Activated T-cell treated with anti-CD3 and anti-CD28 coated beads, Interleukin-2, amount 50 U/mL, for 48 hours (primary cell): ENCODE measurements around the gene NPBWR2.

Source experiments
- DNase-seq, 2 experiments: peaks; one replicate each; pipeline ENCODE4 v3.0.0-alpha.2; 2020

Gene NPBWR2

DNA sequence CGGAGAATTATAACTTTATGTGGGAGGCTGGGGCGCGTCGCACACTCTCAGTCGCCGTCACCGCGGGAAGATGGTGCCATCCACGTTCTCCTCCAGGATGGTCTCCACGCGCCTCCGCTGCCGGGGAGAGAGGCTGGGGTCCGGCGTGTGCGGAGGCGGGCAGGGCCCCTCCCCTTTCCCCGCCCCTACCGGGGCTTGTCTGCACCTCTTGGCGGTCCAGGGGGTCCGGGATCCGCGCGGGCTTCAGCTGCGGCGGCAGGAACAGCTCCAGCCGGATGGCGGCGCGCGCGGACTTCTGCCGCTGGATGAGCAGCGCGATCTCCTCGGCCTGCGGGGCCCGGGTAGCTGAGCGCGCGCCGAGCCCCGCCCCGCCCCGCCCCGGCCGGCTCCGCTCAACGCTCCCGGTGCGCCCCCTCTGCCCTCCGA, 24.0 kb downstream of the NPBWR2 start:
- peak; percentile 78 to 85 for DNase-seq

DNA sequence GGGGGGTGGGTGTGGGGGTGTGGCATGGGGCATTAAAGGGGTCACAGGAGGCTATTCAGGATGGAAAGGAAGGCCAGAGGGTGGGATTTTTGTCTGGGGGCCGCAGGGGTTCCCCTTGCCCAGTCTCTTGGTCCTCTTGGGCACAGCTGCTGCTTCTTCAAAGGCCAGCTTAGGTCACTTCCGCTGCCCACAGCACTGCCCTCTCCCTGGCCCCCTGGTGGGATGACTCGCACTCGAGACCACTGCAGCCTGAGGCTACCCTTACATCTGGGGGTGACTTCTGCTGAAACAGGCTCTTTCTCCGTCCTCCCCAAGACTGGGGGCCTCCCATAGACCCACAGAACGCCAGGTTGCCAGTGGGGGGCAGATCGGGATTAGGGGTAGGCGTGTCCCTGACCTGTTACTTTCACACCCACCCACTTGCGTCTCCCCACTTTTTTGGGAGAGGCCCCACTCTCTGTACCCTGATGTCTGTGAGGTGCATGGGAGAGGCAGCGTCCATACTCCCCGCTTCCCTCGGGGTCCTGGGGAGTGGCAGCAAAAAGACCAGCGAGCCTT, 24.5 kb downstream of the NPBWR2 start:
- no peak for DNase-seq

DNA sequence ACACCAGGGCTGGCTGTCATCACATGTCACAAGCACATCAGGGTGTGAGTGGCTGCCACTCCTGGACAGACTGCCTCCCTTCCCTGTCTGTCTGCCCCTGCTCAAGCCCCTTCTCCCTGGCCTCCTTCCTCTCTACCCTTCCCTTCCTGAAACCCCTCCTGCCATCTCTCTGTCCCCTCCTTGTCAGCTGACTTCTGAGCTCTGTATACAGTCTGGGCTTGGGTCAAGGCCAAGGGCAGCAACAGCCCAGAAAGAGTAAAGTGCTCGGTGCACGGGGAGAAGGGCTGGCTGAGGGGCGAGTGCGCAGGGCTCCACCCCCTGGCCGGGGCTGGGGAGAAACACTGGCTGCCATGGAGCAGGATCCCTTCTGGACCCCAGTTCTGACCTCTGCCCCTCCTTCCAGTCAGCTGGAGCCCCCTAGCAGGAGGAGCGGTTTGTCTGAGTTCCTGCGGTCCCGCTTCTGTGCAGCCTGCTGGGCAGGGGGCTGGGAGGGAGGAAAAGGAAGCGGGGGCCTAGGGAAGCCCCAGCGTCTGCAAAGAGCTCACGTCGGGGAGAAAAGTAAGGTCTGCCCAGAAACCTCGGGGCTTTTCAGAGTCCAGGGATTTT, 25.1 kb downstream of the NPBWR2 start:
- no peak for DNase-seq

DNA sequence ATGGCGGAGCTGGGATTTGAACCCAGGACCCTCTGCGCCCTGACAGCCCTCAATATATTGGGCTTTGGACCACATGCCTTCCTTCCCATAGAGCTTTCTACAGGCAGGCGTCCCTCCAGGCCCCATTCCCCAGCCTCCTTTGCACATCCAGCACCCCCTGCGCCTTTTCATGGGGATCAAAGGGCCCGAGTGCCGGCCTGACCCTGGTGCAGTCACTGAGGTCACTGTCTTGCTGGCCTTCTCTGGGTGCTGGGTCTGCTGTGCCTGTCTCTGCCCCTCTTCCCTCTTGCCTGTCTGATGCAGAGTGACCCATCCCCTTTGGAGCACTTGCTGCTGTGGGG, 25.8 kb downstream of the NPBWR2 start:
- no peak for DNase-seq

DNA sequence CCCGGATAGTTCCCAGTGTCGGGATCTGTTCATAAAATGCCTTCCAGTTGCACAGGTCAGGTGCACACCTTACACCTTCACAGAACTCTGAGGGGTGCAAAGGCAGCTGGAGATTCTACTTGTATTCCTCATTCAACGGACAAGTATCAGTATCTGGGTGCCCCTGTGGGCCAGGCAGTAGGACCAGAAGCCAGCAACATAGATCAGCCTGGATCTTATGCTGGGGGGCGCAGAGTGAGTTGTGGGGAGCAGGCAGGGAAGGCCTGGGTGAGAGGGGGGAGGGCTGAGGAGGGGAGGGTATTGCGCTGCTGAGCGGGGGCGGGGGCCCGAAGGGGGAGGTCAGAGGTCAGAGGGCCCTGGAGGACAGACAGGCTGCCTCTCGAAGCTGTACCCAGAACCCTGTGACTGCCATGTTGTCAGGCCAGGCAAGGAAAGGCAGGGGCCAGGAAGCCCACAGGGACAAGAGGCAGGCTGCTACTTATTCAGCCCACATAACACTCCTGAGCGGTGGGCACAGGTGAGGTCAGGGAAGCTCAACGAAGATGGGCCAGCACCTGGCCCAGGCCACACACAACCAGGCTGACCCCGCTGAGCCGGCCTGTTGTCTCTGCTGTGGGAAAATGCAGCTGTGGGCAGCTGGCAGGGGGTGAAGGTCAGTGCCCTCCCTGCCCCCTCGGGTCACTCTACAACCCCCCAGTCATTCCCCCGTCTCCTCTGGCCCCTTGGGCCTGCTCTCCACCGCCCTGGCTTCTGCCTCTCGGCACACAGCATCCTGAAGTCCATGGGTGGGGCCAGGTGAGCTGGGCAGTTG, 26.3 kb downstream of the NPBWR2 start:
- no peak for DNase-seq

DNA sequence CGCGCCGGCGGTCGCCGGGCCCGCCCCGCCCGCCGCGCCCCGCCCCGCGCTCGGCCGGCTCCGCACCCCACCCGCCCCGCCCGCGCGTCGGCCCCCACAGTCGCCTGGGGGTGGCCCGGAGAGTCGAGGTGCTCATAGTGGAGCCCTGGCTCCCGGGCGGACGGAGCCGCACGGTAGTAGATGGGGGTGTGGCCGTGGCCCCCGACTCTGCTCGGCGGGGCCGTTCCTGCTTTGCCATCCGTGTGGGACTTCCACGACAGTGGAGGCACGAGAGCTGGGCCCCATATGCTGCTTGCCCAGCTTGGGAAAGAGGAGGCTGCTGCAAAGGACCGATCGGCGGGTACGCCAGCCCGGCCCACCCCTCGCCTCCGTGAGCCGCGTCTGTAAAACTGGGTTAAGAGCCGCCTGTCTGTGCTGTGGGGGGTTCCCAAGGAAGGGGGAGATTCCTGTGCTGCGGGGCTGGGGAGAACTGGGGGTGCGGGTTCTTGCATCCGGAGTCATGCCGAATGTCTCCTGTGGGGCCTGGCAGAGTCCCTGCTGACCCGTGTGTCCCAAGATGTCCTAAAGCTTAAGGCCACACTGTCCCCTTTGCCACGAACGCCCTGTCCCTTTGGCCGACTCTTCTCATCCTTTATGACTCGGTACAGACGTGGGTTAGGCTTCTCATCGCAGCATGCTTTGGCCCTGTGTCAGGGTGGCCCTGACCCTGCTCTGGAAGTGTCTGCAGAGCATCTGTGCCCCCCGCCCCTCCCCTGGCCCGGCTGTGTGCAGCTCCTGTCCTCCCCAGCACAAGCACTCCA, 27.2 kb downstream of the NPBWR2 start, which contains the start of gene OPRL1:
TSS of gene OPRL1 (plus strand) at position 70 of the 800 bp plus-strand sequence. CDS start 12,639 bp downstream, outside the sequence.
- no peak for DNase-seq

DNA sequence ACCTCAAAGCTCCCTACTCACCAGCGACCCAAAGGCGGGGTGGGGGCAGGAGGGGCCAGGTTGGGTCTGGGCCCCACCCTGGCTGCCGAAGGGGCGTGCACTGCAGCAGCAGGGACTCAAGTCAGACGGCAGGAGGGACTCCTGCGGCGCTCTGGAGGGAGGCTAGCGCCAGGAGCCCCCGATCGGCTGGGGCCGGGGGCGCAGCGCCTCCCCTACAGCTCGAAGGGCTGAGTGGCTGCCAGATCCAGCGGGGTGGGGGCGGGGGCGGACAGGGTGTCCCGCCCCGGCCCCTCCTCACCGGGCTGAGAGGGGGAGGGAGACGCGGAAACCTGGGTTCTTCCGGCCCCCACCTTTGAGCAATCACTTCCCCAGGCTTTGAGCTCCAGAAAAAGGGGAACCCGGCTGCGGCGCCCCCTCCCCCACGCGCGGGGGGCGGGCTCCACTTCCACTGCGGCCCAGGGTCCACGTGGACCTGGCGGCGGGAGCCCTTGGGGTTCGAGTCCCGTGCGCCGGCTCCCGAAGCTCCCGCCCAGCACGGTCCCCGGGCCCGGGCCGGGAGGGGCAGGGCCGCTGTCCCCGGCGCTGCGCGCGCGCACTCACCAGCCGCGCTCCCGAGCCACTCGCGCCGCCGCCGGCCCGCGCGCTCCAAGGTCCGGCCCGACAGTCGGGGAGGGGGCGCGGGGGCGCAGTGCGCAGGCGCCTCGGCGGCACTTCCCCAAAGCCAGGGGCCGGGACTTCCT, 27.9 kb downstream of the NPBWR2 start, which contains the start of gene RGS19:
TSS of gene RGS19 (minus strand) at position 246 of the 740 bp plus-strand sequence. CDS start 2,632 bp downstream, outside the sequence.
- peak; percentile 72 to 82 for DNase-seq

DNA sequence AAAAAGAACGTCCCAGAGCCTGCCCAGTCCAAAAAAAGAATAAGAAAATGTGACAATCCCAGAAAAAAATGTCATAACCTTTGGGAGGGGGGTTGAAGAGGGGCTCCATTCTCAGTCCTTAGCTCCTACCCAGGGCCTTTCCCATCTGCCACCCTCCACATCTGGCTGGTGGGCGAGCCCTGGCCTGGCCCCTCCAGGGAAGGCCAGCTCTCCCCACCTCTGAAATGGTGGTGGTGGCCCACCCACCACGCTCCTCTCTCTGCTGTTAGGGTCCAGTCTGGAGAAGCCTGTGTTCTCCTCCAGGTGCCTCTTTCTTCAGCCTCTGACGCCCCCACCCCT, 28.5 kb downstream of the NPBWR2 start:
- no peak for DNase-seq

DNA sequence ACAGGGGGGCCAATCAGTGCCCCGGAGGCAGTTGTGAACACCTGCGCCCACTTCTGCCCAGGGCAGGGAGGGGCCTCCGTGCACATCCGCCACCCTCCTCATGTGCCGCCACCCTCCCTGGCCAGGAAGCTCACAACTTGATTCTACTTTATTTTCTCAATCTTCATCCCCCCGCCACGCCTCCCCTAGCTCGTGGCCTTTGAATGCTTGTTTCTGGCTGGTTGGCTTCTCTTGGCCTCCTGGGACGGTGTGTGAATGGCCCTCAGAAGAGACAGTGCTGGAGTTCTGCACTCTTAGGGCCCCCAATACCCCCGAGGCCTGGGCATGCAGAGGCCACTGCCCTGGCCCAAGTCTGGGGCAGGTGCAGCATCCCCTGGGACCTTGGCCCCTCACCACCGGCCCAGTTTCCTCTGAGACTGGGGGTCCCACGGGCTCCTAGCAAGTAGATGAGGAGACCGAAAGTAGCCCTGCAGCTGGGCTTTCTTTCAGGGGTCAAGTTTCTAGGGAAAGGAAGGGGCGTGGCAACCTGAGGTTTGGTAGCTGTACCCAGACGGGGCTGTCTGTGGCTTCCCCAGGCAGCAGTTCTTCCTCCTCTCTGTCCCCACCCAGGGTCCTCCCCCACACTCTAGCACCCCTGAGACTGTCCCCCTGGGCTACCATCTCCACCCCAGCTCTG, 29.4 kb downstream of the NPBWR2 start:
- peak; percentile 57 to 64 for DNase-seq

DNA sequence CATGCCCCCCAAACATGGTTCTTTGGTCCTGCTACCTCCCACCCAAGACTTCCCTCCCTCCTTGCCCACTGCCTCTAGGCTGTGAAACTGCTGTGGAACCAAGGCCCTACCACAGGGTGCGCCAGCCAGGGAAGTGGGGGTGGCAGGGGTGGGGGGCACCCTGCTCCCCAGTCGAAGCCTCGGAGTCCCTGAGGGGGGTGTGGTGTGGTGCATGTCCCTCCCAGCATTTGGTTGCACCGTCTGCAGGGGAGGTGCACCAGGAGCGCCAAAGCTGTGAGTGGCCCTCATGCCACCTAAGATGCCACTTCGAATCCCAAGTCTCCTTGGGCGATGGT, 29.9 kb downstream of the NPBWR2 start:
- DNase-seq: no peak

DNA sequence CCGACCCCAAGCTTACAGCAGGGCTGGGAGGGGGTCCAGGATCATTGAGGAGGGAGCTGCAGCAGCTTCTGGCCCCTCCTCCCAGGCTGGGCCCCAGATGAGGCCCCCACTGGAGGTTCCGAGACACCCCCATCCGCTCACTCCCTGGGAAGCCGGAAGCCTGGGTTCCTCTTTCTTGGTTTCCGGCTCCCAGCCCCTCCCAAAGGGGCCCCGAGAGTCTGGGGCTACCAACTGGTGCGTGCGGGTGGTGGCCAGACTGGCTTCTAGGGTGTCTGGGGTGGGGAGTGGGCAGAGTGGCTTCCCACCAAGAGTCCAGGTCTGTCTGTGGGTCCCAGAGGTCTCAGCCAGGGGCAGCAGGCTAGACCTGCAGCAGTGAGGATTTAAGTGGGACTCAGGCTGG, 30.3 kb downstream of the NPBWR2 start:
- peak; percentile 59 to 67 for DNase-seq

DNA sequence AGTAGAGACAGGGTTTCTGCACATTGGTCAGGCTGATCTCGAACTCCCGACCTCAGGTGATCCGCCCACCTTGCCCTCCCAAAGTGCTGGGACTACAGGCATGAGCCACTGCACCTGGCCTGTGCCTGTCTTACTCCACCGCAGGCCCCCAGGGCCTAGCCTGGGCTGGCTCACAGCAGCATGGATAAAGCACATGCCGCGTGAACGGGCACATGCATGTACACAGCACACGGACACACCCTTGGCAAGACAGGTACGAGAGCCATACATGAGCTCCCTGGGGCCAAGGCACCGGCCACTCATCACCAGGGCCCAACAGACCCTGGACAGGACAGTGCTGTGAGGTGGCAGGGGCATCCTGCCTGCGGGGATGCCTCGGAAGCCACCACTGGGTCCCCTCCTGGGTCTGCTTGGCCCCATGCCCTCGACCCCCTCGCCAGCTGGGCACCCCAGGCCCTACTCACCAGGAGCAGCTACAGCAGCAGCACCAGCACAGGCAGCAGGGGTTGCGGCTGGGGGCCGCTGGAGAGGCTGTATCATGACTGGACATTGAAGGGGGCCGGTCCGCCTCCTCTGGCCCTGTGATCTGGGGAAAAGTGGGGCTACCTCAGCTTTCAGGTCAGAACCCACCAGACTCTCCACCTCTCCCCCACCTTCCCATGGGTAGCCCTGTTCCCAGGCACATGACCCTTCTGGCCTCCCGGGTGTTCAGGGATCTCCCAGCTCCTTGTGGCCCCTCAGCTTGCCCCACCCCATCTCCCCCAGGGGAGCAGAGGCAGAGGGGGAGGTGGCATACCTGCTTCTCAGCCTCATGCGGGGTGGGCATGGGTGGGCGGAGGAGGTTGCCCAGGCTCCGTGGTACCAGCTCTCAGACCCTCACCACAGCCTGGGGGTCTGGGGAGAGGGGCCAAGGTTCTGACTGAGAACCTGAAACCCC, 31.0 kb downstream of the NPBWR2 start:
- DNase-seq: no peak

DNA sequence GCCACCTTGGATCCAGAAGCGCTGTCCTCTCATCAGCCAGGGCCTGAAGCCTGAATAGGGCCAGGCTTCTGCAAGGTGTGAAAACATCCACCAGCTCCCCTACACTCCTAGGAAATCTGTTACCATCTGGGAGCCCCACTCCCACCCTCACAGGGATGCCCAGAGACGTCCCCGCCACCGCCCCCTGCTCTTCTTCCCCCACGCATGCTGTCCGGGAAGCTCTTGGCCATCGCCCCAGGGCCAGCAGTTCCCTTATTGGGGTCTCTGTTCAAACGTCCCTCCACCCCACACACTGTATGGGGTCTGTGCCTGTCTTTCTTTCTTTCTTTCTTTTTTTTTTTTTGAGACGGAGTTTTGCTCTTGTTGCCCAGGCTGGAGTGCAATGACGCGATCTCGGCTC, 31.8 kb downstream of the NPBWR2 start:
- DNase-seq: no peak

DNA sequence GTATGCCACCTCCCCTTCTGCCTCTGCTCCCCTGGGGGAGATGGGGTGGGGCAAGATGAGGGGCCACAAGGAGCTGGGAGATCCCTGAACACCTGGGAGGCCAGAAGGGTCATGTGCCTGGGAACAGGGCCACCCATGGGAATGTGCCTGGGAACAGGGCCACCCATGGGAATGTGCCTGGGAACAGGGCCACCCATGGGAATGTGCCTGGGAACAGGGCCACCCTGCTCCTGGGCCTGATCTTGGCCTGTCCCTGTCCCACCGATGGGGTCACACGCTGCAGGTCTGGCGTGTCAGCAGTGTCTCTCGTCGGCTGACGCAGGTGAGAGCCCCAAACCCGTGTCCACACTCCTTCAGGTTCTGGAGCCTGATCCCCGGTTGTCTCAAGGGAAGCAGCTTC, 32.4 kb downstream of the NPBWR2 start:
- DNase-seq: no peak

DNA sequence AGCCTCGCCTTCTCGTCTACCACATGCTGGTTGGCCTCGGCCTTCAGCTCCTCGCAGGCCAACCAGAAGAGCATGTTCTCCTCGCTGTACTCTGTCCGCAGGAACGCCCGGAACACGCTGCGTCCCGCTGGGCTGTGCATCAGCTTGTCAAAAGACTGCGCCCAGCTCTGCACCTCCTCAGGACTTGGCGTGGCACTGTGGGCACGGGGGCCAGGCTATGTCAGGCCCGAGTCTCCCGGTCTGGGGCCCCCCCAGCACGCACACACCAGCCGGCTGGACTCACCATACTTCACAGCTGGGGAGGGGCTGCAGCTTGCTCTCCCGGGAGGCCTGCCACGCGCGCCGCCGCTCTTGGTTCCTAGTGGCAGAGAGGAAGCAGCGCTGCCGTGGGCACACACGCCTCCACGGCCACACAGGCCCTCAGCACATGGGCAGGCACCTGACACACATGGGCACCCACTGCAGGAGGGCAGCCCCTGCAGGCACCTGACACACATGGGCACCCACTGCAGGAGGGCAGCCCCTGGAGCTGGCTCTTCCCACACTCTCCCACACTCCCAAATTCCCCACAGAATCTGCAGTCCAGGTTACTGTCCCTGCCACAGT, 33.1 kb downstream of the NPBWR2 start:
- no peak for DNase-seq

DNA sequence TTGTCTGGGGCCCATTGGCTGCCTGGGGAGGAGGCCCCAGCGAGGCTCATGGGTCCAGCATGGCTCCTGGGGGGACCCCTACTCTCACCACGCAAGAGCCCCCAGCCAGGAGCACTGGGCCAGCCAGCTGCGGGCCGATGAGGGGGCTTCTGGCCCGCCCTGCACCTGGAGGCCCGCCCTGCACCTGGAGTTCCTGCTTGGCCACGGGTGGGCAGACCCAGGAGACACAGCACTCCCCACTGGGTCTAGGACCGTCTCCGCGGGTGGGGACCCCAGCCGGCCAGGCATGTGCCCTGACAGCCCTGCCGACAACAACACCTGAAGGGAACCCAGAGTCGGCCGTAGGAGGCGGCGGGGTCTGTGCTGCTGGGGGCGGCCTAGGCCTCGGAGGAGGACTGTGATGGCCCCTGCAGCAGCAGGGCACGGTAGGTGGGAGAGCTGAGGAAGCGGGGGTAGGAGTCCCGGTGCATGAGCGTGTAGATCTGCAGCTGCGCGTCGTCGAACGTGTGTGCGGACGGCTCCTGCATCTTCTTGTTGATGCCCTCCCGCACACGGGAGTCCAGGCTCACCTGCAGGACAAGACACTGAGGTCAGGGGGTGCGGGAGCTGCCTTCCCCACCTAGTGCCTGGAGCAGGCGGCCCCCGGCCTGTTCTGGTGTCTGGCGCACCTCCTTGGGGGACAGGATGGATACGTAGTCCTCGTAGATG, 33.7 kb downstream of the NPBWR2 start:
- DNase-seq: no peak

DNA sequence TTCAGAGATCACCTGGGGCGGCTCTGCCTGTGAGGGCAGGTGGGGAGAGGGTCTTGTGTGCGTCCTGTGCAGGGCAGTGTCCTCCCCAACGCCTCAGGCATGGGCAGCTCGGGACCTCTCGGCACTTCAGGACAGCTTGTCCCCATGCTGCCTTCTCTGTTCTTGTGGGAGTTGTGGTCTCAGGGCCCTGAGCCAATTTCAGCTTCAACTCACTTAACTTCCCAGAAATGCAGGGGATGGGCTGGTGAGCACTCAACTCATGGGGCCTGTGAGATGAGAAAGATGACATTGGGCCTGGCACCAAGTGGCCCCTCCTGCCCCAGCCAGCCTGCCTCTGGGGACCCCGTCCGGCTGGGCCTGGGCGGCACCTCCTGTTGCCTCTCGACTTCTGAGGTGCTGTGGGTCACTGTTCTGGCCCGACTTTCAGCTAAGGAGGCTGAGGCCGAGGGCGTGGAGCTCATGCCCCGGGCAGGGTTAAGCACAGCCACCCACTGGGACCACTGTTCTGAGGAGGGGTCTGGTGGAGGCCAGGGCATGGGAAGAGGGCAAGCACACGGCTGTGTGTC, 34.8 kb downstream of the NPBWR2 start:
- no peak for DNase-seq

DNA sequence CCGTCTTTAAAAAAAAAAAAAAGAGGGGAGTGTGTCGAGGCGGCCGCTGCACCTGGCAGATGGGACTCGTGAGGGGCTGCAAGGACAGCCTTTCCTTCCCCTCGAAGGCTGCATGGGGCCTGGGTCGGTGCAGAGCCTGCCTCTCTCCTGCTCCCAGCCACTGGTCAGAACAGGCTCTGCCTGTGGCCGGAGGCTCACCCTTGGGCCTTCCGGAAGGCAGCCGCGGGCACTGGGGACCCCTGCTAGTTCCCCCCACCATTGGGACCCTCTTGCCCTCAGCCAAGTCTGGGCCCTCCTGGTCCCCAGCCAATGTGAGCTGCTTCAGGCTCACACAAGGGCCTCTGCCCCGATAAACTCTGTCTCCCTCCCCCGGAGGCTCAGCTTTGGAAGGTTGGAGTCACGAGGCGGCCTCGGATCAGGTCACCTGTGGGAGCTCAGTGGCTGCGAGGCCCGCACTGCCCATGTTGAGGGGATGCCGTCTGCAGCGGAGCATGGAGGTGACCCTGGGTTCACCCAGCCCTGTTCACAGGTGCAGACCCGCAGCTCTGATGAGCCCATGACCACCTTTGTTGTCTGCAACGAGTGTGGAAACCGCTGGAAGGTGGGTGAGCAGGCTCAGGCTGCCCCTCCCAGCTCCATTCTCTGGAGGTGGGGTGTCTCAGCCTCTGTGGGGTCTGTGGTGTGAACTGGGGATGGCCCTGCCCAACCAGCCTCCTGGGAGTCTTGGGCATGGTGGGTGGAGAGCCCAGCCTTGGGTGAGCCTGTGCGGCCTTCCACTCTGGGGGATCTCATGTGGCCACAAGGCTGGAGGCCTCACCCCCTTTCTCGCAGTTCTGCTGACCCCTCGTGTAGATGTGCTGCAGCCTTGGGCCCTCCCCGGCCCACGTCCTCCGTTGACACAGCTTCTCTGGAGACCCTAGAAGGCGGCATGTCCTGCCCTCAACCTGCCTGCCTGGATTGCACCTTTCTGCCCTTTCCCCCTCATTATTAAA, 35.7 kb downstream of the NPBWR2 start:
- no peak for DNase-seq
